ENCODE results near the gene PHF21A. TPM values are rescaled to one million over a fixed set of nuclear protein-coding genes. Genes with fewer than 3 reads are reported as not detected.

Gene PHF21A
- polyA plus RNA-seq, 6 donors from 2014 or later: 0.28 to 19.0 (median 12.3) TPM

DNA sequence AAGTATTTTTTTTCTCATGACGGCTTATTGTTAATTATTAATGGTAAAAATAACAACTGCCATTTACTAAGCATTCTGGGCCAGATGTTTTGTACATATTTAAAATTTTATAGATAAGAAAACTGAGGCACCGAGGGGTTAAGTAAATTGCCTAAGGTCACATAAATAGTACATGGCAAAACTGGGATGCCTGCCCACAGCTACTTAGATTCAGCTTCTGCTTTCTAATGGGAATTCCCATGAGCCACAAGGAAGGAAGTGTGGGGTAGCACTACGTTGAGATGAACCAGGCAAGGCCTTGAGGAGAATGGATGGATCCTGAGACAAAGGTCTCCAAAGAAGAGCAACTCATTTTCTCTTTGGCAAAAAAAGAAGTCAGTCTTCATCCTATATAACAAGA, 11.9 kb upstream of the PHF21A start:
- Mint-ChIP-seq H3K9me3 (no peaks in the 10 kb centered on the region), H3K4me3 (no peak overlapping the region), H3K27me3 (peaks cover 0 to 2% (median 0%) of the 10 kb centered on the region in 3 donors), H3K4me1 (no peaks in the 10 kb centered on the region), H3K27ac (no peak overlapping the region), H3K36me3 (no peaks in the 10 kb centered on the region)
- DNase-seq: no peak
- ATAC-seq (ENCODE audit: low read depth in 2 of 2): no peak

DNA sequence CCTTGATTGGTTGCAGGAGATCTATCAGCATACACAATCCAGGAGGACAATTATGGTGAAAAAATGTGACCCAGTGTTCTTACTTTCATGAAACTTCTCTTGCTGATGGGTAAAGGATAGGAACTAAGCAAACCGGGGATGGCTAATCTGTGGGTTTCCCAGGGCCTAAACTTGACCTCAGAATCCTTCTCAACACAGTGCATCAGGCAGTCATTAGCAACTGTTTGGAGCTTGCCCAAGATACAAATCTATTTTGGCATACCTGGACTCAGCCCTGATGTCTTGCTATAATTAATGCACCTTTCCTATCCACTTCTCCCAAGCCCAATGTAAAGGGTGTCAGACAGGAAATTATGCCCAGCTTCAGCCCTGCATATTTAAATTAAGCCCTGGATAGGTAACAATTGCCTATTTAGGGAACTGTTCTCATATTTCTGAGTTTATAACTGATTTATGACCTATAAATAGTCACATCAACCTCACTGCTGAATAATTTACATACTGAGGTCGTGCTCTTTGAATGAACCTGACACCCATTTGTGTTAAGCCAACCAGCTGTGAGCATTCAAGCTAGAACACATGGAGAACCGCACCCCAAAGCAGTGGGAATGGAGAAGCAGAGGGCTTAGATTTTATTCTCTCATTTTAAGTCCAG, 9.2 kb upstream of the PHF21A start:
- DNase-seq: no peak

DNA sequence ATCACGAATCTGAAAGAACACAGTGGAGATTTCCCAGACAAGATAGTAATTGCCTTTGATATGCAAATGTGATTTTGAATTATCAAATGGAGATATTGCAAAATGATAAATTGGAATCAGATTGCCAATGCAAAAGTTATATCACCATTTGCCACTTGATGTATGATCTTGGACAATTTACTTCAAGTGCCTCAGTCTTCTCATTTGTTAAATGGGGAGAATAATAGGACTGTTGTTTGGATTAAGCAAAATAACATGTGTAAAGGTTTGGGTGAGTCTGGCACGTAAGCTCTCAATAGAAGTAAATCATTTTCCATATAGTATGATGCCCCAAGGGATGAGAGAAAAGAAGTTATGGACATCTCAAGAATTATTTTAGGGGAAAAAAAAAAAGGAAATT, 7.9 kb upstream of the PHF21A start:
- DNase-seq (no peak), ATAC-seq (ENCODE audit: low read depth in 2 of 2) (no peak)
- H3K9me3 Mint-ChIP-seq: no peaks in the 10 kb centered on the region
- H3K36me3 Mint-ChIP-seq: no peaks in the 10 kb centered on the region
- no peak overlapping the region for H3K27ac Mint-ChIP-seq
- H3K27me3 Mint-ChIP-seq: no peaks in the 10 kb centered on the region
- H3K4me3 Mint-ChIP-seq: no peak overlapping the region
- peaks cover 0 to 7% (median 7%) of the 10 kb centered on the region in 3 donors for H3K4me1 Mint-ChIP-seq

More for the DNA sequence above, 9.2 kb upstream of the PHF21A start:
- H3K27me3 Mint-ChIP-seq: no peaks in the 10 kb centered on the region
- H3K27ac Mint-ChIP-seq: no peak overlapping the region
- H3K36me3 Mint-ChIP-seq: no peaks in the 10 kb centered on the region
- no peak overlapping the region for H3K4me3 Mint-ChIP-seq
- no peaks in the 10 kb centered on the region for H3K9me3 Mint-ChIP-seq
- peaks cover 0 to 7% (median 7%) of the 10 kb centered on the region in 3 donors for H3K4me1 Mint-ChIP-seq
- no peak for ATAC-seq (ENCODE audit: low read depth in 2 of 2)

DNA sequence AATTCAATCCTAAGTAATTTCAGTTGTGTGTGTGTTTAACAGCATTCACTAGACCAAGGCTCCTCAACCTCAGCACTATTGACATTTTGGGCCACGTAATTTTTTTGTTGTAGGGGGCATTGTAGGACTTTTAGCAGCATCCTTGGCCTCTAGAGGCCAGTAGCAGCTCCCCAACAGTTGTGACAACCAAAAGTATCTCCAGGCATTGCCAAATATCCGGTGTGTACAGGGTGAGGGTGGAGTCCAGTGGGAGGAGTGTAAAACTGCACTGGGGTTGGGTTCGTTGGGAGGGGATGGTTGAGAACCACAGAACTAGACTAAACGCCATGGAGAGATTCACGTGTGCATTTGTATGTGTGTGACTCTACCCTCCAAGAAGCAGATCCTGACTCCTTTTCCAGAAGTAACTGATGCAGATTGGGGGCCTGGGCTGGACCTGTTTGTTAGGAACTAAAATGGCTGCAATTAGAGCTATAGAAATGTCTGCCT, 5.9 kb upstream of the PHF21A start:
- H3K27ac Mint-ChIP-seq: peak overlapping the region in 1 of 6 donors; percentile 10
- no peak for DNase-seq
- no peak overlapping the region for H3K4me3 Mint-ChIP-seq
- peak; percentile 77 to 79 for ATAC-seq (ENCODE audit: low read depth in 2 of 2)
- no peaks in the 10 kb centered on the region for H3K27me3 Mint-ChIP-seq
- peaks cover 3 to 11% (median 7%) of the 10 kb centered on the region in 3 donors for H3K4me1 Mint-ChIP-seq
- no peaks in the 10 kb centered on the region for H3K9me3 Mint-ChIP-seq
- no peaks in the 10 kb centered on the region for H3K36me3 Mint-ChIP-seq

DNA sequence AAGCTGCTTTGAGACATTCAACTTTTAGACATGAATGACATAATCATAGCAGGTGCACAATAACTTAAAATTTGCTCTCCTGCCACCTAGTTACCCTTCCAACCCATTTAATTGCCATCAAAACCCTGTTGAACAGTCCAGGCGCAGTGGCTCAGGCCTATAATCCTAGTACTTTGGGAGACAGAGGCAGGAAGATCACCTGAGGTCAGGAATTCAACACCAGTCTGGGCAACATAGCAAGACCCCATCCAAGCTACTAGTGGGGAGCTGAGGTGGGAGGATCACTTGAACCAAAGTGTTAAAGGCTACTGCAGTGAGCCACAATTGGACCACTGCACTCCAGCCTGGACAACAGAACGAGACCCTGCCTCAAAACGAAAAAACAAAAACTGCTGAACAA, 4.0 kb upstream of the PHF21A start:
- Mint-ChIP-seq H3K27ac (no peak overlapping the region), H3K4me3 (peak overlapping the region in 1 of 8 donors; percentile 76), H3K27me3 (no peaks in the 10 kb centered on the region), H3K9me3 (no peaks in the 10 kb centered on the region), H3K36me3 (no peaks in the 10 kb centered on the region), H3K4me1 (peaks cover 4 to 12% (median 7%) of the 10 kb centered on the region in 3 donors)
- DNase-seq (no peak), ATAC-seq (ENCODE audit: low read depth in 2 of 2) (no peak)

DNA sequence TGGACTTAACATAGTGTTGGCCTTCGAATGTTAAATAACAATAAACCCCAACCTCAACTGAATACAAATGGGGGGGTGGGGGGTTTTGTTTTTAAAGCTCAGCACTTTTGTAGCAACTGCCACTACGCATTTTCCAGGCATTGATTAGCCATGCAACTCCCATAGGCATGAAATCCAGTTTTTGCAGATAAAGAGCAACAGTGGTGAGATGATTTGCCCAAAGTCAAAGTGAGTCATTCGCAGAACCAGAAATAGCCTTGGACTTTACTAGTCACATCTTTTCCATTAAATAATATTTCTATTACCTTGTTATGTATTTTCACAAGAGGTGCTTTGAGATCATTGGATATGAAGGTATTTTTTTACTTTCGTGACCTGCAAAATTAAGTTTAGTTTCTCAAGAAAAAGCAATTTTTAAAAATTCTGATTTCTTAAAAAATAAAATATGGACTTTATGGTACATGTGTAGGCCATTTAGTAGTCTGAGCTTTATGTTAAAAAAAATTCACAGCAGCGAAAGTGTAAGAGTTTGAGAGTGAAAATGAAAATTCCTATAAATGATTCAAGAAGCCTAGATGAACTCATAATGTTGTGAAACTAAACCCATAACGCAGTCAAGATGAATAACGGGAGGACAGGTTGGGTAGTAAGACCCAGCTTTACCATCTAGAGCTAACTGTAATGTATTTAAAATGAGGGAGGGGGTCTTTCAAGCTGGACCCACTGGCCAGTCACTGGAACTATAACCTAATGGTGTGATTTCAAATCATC, 1.9 kb upstream of the PHF21A start:
- Mint-ChIP-seq H3K9me3 (no peaks in the 10 kb centered on the region), H3K4me3 (peak overlapping the region in 2 of 8 donors; percentile 93 to 96), H3K36me3 (no peaks in the 10 kb centered on the region), H3K27ac (no peak overlapping the region), H3K27me3 (no peaks in the 10 kb centered on the region), H3K4me1 (peaks cover 22 to 29% (median 23%) of the 10 kb centered on the region in 3 donors)
- DNase-seq (no peak), ATAC-seq (ENCODE audit: low read depth in 2 of 2) (no peak)

DNA sequence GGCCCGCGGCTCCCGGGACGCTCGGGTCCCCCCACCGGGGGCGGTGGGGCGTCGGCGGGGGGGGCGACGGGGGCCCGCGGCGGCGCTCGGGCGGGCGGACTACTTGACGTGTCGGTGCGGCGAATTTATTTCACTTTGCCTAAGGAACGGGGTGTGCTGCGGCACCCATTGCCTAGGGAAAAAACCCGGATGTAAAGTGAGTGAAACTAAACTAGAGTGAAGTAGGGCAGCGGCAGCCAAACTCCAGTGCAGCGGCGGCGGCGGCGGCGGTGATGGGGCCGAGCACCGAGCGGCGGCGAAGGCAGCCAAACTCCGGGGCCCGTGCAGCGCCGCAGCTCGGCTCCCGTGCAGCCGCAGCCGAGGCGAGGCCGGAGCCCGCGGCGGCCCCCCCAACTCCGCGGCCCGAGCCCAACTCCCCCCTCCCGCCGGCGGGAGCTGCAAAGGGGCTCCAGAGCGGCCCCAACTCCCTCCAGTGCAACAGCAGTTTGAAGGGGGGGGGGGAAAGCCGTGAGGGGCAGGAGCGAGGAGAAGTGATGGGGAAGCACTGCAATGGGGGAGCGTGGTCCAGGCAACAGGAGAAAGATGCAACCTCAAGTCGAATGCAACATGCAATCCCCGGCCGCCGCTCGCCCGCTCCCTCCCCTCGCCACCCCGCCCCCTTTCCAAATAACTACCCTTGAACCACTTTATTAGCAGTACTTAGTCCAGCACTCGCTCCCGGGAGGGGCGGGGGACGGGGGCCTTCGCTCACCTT, 647 bp upstream of the PHF21A start:
- ATAC-seq (ENCODE audit: low read depth in 2 of 2) (peak; percentile 55 to 62), DNase-seq (peak; percentile 77)
- Mint-ChIP-seq H3K4me3 (peak overlapping the region; percentile 91 to 98 (median 94)), H3K27me3 (no peaks in the 10 kb centered on the region), H3K9me3 (no peaks in the 10 kb centered on the region), H3K4me1 (peaks cover 28 to 36% (median 30%) of the 10 kb centered on the region in 3 donors), H3K27ac (peak overlapping the region; percentile 83 to 98 (median 94)), H3K36me3 (no peaks in the 10 kb centered on the region)

DNA sequence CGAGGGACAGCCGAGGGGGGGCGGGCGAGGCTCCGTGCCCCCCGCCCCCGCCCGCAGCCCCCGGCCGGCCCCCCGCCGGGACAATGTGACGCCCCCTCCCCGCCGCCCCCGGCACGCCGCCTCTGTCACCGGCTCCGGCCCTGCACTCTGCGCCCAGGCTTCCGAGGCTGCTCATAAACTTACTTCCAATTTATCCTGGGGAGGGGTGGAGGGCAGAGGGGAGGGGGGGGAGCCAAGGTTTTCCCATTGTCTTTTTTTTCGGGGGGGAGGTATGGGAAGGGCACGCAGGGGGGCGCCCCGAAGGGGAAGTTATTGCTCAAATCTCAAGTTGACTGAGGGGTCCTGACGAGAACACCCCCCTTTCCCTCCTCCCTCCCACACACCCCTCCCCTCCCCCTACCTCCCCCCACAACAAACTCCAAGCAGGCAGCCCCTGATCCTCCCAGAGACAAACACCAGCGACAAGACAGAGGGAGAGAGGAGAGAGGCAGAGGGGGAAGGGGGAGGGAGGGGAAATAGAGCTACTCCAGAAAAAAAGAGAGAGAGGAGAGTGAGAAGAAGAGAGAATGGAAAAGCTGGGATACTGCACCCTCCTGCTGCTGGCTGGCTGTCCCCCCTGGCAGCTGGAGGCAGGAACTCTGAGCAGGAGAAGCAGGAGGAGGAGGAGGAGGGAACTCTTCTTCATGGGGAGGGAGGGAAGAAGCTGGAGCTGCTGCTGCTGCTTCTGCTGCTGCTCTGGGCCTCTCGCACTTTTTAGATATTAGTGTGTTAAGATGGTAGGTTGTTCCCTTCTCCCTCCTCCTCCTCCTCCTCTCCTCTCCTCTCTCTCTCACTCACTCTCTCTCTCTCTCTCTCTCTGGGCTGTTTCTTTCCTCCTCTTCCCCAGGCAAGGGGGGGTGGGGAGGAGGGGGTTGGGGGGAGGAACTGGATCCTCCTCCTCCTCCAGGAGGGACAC, 631 bp downstream of the PHF21A start:
- Mint-ChIP-seq H3K36me3 (no peaks in the 10 kb centered on the region), H3K4me3 (peak overlapping the region; percentile 92 to 98 (median 94)), H3K9me3 (no peaks in the 10 kb centered on the region), H3K27ac (peak overlapping the region; percentile 91 to 98 (median 96)), H3K27me3 (no peaks in the 10 kb centered on the region), H3K4me1 (peaks cover 34 to 44% (median 40%) of the 10 kb centered on the region in 3 donors)
- ATAC-seq (ENCODE audit: low read depth in 2 of 2) (peak in 1 of 2 donors; percentile 3), DNase-seq (peak; percentile 12)

DNA sequence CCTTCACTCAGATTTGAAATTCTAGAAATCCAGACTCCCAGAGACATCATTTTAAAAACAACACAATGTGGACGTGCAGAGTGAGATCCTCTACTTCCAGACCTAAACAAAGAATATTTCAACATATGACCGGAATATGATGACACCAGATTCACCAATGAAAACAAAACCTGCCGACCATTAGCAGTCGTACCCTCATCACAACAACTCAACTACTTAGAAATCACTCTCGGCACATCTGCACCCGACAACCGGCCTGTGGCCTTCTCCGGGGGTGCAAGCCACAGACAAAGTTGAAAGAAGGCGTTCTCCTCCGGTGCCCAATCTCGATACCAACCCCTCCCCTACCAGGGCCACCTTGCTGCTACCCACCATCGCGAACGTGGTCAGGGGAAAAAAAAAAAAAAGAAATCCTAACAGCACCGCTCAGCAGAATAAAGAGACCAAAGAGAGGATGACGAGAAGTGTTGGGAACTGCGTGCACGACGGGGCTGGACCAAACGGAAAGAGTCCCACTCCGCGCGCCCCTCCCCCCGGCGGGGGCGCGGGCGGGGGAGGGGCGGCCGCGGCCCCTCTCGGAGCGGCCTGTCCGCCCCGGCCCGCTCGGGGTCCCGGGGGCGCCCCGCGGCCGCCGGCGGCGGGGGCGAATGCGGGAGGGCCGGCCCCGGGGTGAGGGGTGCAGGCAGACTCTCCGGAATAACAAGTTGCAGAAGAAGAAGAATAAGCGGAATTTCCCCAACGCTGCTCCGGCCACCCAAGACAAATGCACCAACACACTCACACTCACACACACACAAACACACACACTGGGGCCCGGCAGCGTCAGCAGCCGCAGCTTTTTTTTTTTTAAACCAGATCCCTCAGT, 1.7 kb downstream of the PHF21A start:
- DNase-seq: peak; percentile 75
- no peaks in the 10 kb centered on the region for H3K27me3 Mint-ChIP-seq
- H3K27ac Mint-ChIP-seq: peak overlapping the region; percentile 96 to 99 (median 98)
- ATAC-seq (ENCODE audit: low read depth in 2 of 2): peak; percentile 52
- peaks cover 39 to 50% (median 44%) of the 10 kb centered on the region in 3 donors for H3K4me1 Mint-ChIP-seq
- H3K36me3 Mint-ChIP-seq: no peaks in the 10 kb centered on the region
- no peaks in the 10 kb centered on the region for H3K9me3 Mint-ChIP-seq
- H3K4me3 Mint-ChIP-seq: peak overlapping the region; percentile 96 to 99 (median 98)

DNA sequence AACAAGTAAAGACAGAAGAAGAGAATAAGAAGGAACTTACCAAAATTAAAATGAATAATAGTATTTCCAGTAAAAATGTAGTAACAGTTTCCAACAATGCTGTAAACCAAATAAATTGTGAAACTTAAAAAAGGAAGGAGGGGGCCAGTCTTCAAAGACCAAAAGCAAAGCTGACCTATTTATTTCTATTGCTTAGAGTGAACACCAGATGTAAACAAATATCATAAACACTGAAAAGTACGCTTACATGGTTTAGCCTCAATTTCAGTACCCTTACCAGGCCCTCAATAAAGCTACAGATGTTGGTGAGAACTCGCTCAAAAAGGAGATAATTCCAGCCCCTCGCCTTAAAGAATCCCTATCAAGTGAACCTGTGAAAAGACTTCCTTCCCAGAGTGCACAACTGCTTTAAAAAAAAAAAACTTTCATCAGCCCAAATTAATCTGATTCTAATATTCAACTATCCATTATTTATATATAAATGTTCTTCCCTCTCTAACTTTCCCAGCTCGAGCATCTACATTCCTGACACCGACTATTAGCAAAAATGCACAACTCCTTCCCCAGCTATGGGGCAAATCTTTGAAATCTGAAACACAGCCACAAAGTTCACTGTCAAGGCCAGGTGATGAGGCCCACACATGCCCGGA, 2.4 kb downstream of the PHF21A start:
- Mint-ChIP-seq H3K27ac (peak overlapping the region; percentile 96 to 98 (median 98)), H3K27me3 (no peaks in the 10 kb centered on the region), H3K4me3 (peak overlapping the region; percentile 96 to 99 (median 98)), H3K9me3 (no peaks in the 10 kb centered on the region), H3K4me1 (peaks cover 42 to 56% (median 49%) of the 10 kb centered on the region in 3 donors), H3K36me3 (no peaks in the 10 kb centered on the region)
- DNase-seq (no peak), ATAC-seq (ENCODE audit: low read depth in 2 of 2) (no peak)

DNA sequence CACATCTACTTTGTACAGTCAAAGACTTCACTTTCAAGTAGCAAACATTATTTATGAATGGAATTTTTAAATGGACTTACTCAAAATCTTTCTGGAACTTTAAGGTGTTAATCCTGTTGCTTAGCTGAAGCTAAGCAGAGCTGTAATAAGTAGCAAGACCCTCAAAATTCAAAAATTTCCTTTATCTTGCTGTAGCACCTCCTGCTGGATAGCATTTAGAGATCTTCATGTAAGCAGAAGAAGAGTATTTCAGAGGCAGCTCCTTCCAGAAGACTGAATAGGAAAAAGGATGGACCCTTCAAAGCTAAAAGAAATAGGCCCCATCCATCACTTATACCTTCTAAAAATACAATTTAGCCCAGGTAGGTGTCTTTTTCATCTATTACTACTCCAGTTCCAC, 3.4 kb downstream of the PHF21A start:
- Mint-ChIP-seq H3K36me3 (no peaks in the 10 kb centered on the region), H3K9me3 (no peaks in the 10 kb centered on the region), H3K4me1 (peaks cover 43 to 61% (median 51%) of the 10 kb centered on the region in 3 donors), H3K27ac (peak overlapping the region in 1 of 6 donors; percentile 1), H3K4me3 (peak overlapping the region in 4 of 8 donors; percentile 36 to 98 (median 70)), H3K27me3 (no peaks in the 10 kb centered on the region)
- ATAC-seq (ENCODE audit: low read depth in 2 of 2) (no peak), DNase-seq (no peak)
